GM19099 (cell line): ENCODE results near the gene CRB3.

ENCODE experiments used
- POLR2A ChIP-seq: IDR thresholded peaks from 3 replicates; pipeline ENCODE4 v1.6.1; 2011; ENCODE audit warnings: low read depth; ENCODE audit not compliant: insufficient read length; ENCODE audit errors: extremely low read depth

CRB3 gene

GRCh38 chr19:6425732-6426620 is 38.1 kb upstream of the CRB3 start:
- no peak for TF ChIP-seq POLR2A

- TF ChIP-seq POLR2A: no peak
Observed at GRCh38 chr19:6427131-6427530, 36.9 kb upstream of the CRB3 start.

GRCh38 chr19:6429419-6430221 is 34.5 kb upstream of the CRB3 start:
- TF ChIP-seq POLR2A: no peak

GRCh38 chr19:6431891-6432290 is 32.2 kb upstream of the CRB3 start:
- no peak for TF ChIP-seq POLR2A

- TF ChIP-seq POLR2A: no peak
Observed at GRCh38 chr19:6433165-6433564, 30.9 kb upstream of the CRB3 start.

- TF ChIP-seq POLR2A: no peak
Observed at GRCh38 chr19:6433663-6434062, 30.4 kb upstream of the CRB3 start, which contains the start of gene SLC25A41. Gene SLC25A41 (minus strand): TSS chr19:6433763. CDS start chr19:6433693, 70 bp downstream.

GRCh38 chr19:6439743-6440142 is 24.3 kb upstream of the CRB3 start:
- no peak for TF ChIP-seq POLR2A

GRCh38 chr19:6440905-6441304 is 23.2 kb upstream of the CRB3 start:
- no peak for TF ChIP-seq POLR2A

- TF ChIP-seq POLR2A: no peak
Observed at GRCh38 chr19:6442087-6442688, 21.9 kb upstream of the CRB3 start.

GRCh38 chr19:6443986-6444385 is 20.1 kb upstream of the CRB3 start:
- no peak for TF ChIP-seq POLR2A

GRCh38 chr19:6446452-6446851 is 17.6 kb upstream of the CRB3 start:
- no peak for TF ChIP-seq POLR2A

GRCh38 chr19:6448045-6448444 is 16.0 kb upstream of the CRB3 start:
- no peak for TF ChIP-seq POLR2A

GRCh38 chr19:6450166-6450565 is 13.9 kb upstream of the CRB3 start:
- no peak for TF ChIP-seq POLR2A

GRCh38 chr19:6451583-6452222 is 12.4 kb upstream of the CRB3 start:
- no peak for TF ChIP-seq POLR2A

GRCh38 chr19:6452223-6452614 is 11.9 kb upstream of the CRB3 start:
- no peak for TF ChIP-seq POLR2A
